Left lung (tissue), 10 donors: ENCODE data around the gene FGF18. TPM values are rescaled to one million over a fixed set of nuclear protein-coding genes. Genes with fewer than 3 reads are reported as not detected.
"Not testable (repeated sequence)": the region's sequence is repeated elsewhere in the genome, so short reads cannot be mapped to it uniquely, and the experiment has no call there.

ENCODE experiments used
- ATAC-seq: fragments of 200-7000 bp; cut with Tn5 transposase; one replicate; pipeline ENCODE4 v1.9.1; 2020; ENCODE audit warnings: moderate library complexity
- DNase-seq, 4 donors: peaks; one replicate each; pipeline ENCODE4 v3.0.0-alpha.2; 2013 to 2020
- H3K27ac ChIP-seq, 2 donors: fragments of 200-600 bp; sonication (generic) in 1 of 2; one replicate each; pipeline versions ENCODE4 v1.5.0 to v1.8.0; 2020 to 2021
- H3K27me3 ChIP-seq, 2 donors: fragments of 200-600 bp; sonication (generic) in 1 of 2; one replicate each; pipeline versions ENCODE4 v1.5.0 to v1.8.0; 2020 to 2021
- H3K36me3 ChIP-seq, 2 donors: fragments of 200-600 bp; sonication (generic) in 1 of 2; one replicate each; pipeline versions ENCODE4 v1.5.0 to v1.8.0; 2020 to 2021
- H3K4me1 ChIP-seq, 2 donors: fragments of 200-600 bp; one replicate each; pipeline ENCODE4 v1.8.0; 2021
- H3K4me3 ChIP-seq, 2 donors: fragments of 200-600 bp; sonication (generic) in 1 of 2; one replicate each; pipeline versions ENCODE4 v1.5.0 to v1.8.0; 2020 to 2021; ENCODE audit warnings: mild to moderate bottlenecking in 1 of 2
- H3K9me3 ChIP-seq, 2 donors: fragments of 200-600 bp; sonication (generic) in 1 of 2; one replicate each; pipeline versions ENCODE4 v1.5.0 to v1.8.0; 2020 to 2021
- CTCF ChIP-seq, 2 donors: fragments of 200-600 bp; sonication (generic) in 1 of 2; IDR thresholded peaks; one replicate each; pipeline versions ENCODE4 v1.5.0 to v1.8.0; 2021; ENCODE audit warnings: antibody characterized with exemption in 2 of 2
- intact Hi-C, 2 donors: fragments of 100-400 bp; cut with DNase I; formaldehyde crosslinking; loops; one replicate each; pipeline versions ENCODE4 v1.11.2 to v1.14.2; 2022
- polyA plus RNA-seq, 6 donors: library from polyadenylated mRNA; unstranded; fragments of 120-200 nt; gene quantifications; one replicate each; pipeline ENCODE4 v1.2.1, GENCODE V29; 2013; ENCODE audit not compliant: insufficient read length in 6 of 6
- total RNA-seq, 2 donors: library from RNA; stranded (reverse); fragmentation: NEBNext Ultra II Directional; extraction: Animal tissue kit (Norgen Biotek cat#: 25700); gene quantifications; one replicate each; pipeline ENCODE4 v1.2.1, GENCODE V29; 2021
- donor health status: DM: no; HTN: yes; CAD: no.
- donor health status: DM: no; HTN: no; CAD: no.

Gene FGF18
- total and polyA plus RNA-seq, 8 donors: 2.3 to 12.2 (median 5.9) TPM

GRCh38 chr5:171496456-171496855 lies 77.0 kb downstream of the FGF18 start:
- Histone ChIP-seq H3K36me3 (no peaks in the 10 kb centered on the region), H3K27ac (no peak overlapping the region), H3K4me3 (no peak overlapping the region), H3K27me3 (no peaks in the 10 kb centered on the region), H3K4me1 (peaks cover 0 to 6% of the 10 kb centered on the region in 2 donors), H3K9me3 (no peaks in the 10 kb centered on the region)
- DNase-seq (no peak), ATAC-seq (no peak)
- TF ChIP-seq CTCF (IDR thresholded peaks at IDR 0.05): no peak
- intact Hi-C loops: no loop called here

GRCh38 chr5:171497494-171497893 lies 78.0 kb downstream of the FGF18 start:
- H3K9me3 ChIP-seq, ATAC-seq, intact Hi-C loops, H3K36me3 ChIP-seq, H3K4me3 ChIP-seq, H3K27me3 ChIP-seq, H3K4me1 ChIP-seq, DNase-seq, H3K27ac ChIP-seq: not testable (repeated sequence)

- H3K27ac ChIP-seq: no peak overlapping the region
- H3K36me3 ChIP-seq: no peaks in the 10 kb centered on the region
- H3K9me3 ChIP-seq: no peaks in the 10 kb centered on the region
- no peaks in the 10 kb centered on the region for H3K27me3 ChIP-seq
- H3K4me3 ChIP-seq: no peak overlapping the region
- no peak for TF ChIP-seq CTCF (IDR thresholded peaks at IDR 0.05)
- intact Hi-C loops: no loop called here
- peaks cover 0 to 6% of the 10 kb centered on the region in 2 donors for H3K4me1 ChIP-seq
- DNase-seq (no peak), ATAC-seq (no peak)
These were observed 78.7 kb downstream of the FGF18 start for GRCh38 chr5:171498166-171498565.

- no peak for ATAC-seq
These were observed 80.2 kb downstream of the FGF18 start for GRCh38 chr5:171499611-171500010.

GRCh38 chr5:171505473-171506043 lies 86.1 kb downstream of the FGF18 start:
- TF ChIP-seq CTCF (IDR thresholded peaks at IDR 0.05): no peak
- Histone ChIP-seq H3K27ac (no peak overlapping the region), H3K27me3 (no peaks in the 10 kb centered on the region), H3K4me3 (no peak overlapping the region), H3K36me3 (no peaks in the 10 kb centered on the region), H3K4me1 (no peaks in the 10 kb centered on the region), H3K9me3 (no peaks in the 10 kb centered on the region)
- intact Hi-C loops: no loop called here
- no peak for ATAC-seq
- DNase-seq: no peak

More at GRCh38 chr5:171499611-171500010, 80.2 kb downstream of the FGF18 start:
- DNase-seq: no peak
- H3K4me1 ChIP-seq: peaks cover 0 to 5% of the 10 kb centered on the region in 2 donors
- no peaks in the 10 kb centered on the region for H3K9me3 ChIP-seq
- H3K27ac ChIP-seq: no peak overlapping the region
- TF ChIP-seq CTCF (IDR thresholded peaks at IDR 0.05): no peak
- H3K36me3 ChIP-seq: no peaks in the 10 kb centered on the region
- no peak overlapping the region for H3K4me3 ChIP-seq
- no peaks in the 10 kb centered on the region for H3K27me3 ChIP-seq
- intact Hi-C loops: no loop called here

GRCh38 chr5:171506951-171507350 lies 87.5 kb downstream of the FGF18 start:
- Histone ChIP-seq H3K9me3 (no peaks in the 10 kb centered on the region), H3K4me3 (no peak overlapping the region), H3K4me1 (no peaks in the 10 kb centered on the region), H3K27me3 (no peaks in the 10 kb centered on the region), H3K36me3 (no peaks in the 10 kb centered on the region), H3K27ac (no peak overlapping the region)
- ATAC-seq (no peak), DNase-seq (no peak)
- intact Hi-C loops: no loop called here
- TF ChIP-seq CTCF (IDR thresholded peaks at IDR 0.05): no peak
